GM18505 (cell line): ENCODE measurements around the gene NUP210L.
A peak's percentile ranks its signal among the peaks of the same experiment; 100 is the strongest.

ENCODE experiments used
- ATAC-seq: cut with Tn5 transposase; IDR thresholded peaks from one replicate; pipeline ENCODE4 v1.9.1; 2021; ENCODE audit not compliant: unreplicated experiment
- POLR2A ChIP-seq: IDR thresholded peaks from 4 replicates; pipeline ENCODE4 v1.6.1; 2011; ENCODE audit warnings: borderline replicate concordance; ENCODE audit not compliant: insufficient read depth, insufficient read length; ENCODE audit errors: extremely low read depth

Gene NUP210L

GRCh38 chr1:153963850-153964331, 191.0 kb downstream of the NUP210L start:
- peak; percentile 6 for TF ChIP-seq POLR2A
- no peak for ATAC-seq

GRCh38 chr1:153963030-153963849, 191.6 kb downstream of the NUP210L start, which contains the start of gene SLC39A1:
Gene SLC39A1, minus strand, starts transcription at chr1:153963537. Its CDS starts 822 bp downstream, at chr1:153962715.
- peak; percentile 73 for TF ChIP-seq POLR2A
- peak; percentile 43 for ATAC-seq

- no peak for ATAC-seq
- peak; percentile 25 for TF ChIP-seq POLR2A
These were observed 192.5 kb downstream of the NUP210L start for GRCh38 chr1:153962088-153963029.

- no peak for TF ChIP-seq POLR2A
- no peak for ATAC-seq
These were observed 193.5 kb downstream of the NUP210L start for GRCh38 chr1:153961421-153961820.

GRCh38 chr1:153960206-153960605, 194.7 kb downstream of the NUP210L start:
- TF ChIP-seq POLR2A = no peak
- ATAC-seq = no peak

- no peak for ATAC-seq
- no peak for TF ChIP-seq POLR2A
These were observed 195.4 kb downstream of the NUP210L start for GRCh38 chr1:153959454-153959853.

GRCh38 chr1:153958961-153959260, 196.0 kb downstream of the NUP210L start:
- ATAC-seq = no peak
- TF ChIP-seq POLR2A = no peak

- ATAC-seq = peak; percentile 59
These were observed 196.5 kb downstream of the NUP210L start, which contains the start of gene CRTC2 for GRCh38 chr1:153958111-153958960. Gene CRTC2, minus strand, starts transcription at chr1:153958612. Its CDS starts 115 bp downstream, at chr1:153958497.

GRCh38 chr1:153957744-153958110, 197.1 kb downstream of the NUP210L start:
- peak; percentile 70 for TF ChIP-seq POLR2A
- peak; percentile 6 for ATAC-seq

More at GRCh38 chr1:153958111-153958960, 196.5 kb downstream of the NUP210L start, which contains the start of gene CRTC2:
- peak; percentile 56 for TF ChIP-seq POLR2A

GRCh38 chr1:153956997-153957715, 197.7 kb downstream of the NUP210L start:
- TF ChIP-seq POLR2A = no peak
- no peak for ATAC-seq

GRCh38 chr1:153954826-153955225, 200.0 kb downstream of the NUP210L start:
- no peak for ATAC-seq
- no peak for TF ChIP-seq POLR2A

GRCh38 chr1:153953859-153954365, 201.0 kb downstream of the NUP210L start:
- ATAC-seq = no peak
- TF ChIP-seq POLR2A = no peak

- ATAC-seq = no peak
- TF ChIP-seq POLR2A = no peak
These were observed 203.1 kb downstream of the NUP210L start for GRCh38 chr1:153951801-153952200.
